HL-60 (cell line): ENCODE data around the gene DUSP7.

Experiments used
- CTCF ChIP-seq: IDR thresholded peaks from one replicate; pipeline ENCODE4 v1.5.1; 2011; ENCODE audit warnings: low read length, control low read depth, inconsistent platforms; ENCODE audit not compliant: insufficient read depth
- POLR2AphosphoS5 ChIP-seq: IDR thresholded peaks from 2 replicates; pipeline ENCODE4 v1.6.1; 2012; ENCODE audit warnings: low read depth
- REST ChIP-seq: IDR thresholded peaks from 2 replicates; pipeline ENCODE4 v1.6.1; 2012; ENCODE audit warnings: low read depth; ENCODE audit not compliant: insufficient replicate concordance
- SPI1 ChIP-seq: IDR thresholded peaks from 2 replicates; pipeline ENCODE4 v1.6.1; 2012; ENCODE audit warnings: low read depth, mild to moderate bottlenecking, borderline replicate concordance

- TF ChIP-seq REST (no peak), CTCF (no peak), POLR2AphosphoS5 (no peak), SPI1 (no peak)
Observed at GRCh38 chr3:52084216-52084945, 28.0 kb upstream of the DUSP7 start.
